ENCODE results near the gene TRDMT1.

- TF ChIP-seq GATA3 (IDR thresholded peaks at IDR 0.05; ENCODE audit: low read depth, low read length) (no peak), GATA2 (IDR thresholded peaks at IDR 0.05; ENCODE audit: low read depth, low read length) (no peak)
Observed at GRCh38 chr10:17183110-17183509, 18.4 kb downstream of the TRDMT1 start.

All from SH-SY5Y (cell line).